HG03432 (cell line): Measurements from ENCODE around the gene CFAP46.
A peak's percentile ranks its signal among the peaks of the same experiment; 100 is the strongest.
"Not testable (repeated sequence)": the region's sequence is repeated elsewhere in the genome, so short reads cannot be mapped to it uniquely, and the experiment has no call there.

Experiments used
- ATAC-seq: cut with Tn5 transposase; IDR thresholded peaks from one replicate; pipeline ENCODE4 v1.9.1; 2021; ENCODE audit warnings: mild to moderate bottlenecking, moderate library complexity; ENCODE audit not compliant: unreplicated experiment

The CFAP46 gene

GRCh38 chr10:132945125-132945893 is 2.9 kb upstream of the CFAP46 start:
- no peak for ATAC-seq

- ATAC-seq: no peak
Measured at GRCh38 chr10:132944510-132944909, 2.1 kb upstream of the CFAP46 start.

GRCh38 chr10:132943791-132944404 is 1.5 kb upstream of the CFAP46 start:
- no peak for ATAC-seq

GRCh38 chr10:132943058-132943790 is 854 bp upstream of the CFAP46 start:
- no peak for ATAC-seq

GRCh38 chr10:132941640-132942051 is 724 bp downstream of the CFAP46 start:
- no peak for ATAC-seq

GRCh38 chr10:132940791-132941465 is 1.4 kb downstream of the CFAP46 start:
- ATAC-seq: no peak

- ATAC-seq: peak; percentile 62
Measured at GRCh38 chr10:132939957-132940790, 2.2 kb downstream of the CFAP46 start.

- ATAC-seq: no peak
Measured at GRCh38 chr10:132939378-132939955, 2.9 kb downstream of the CFAP46 start.

GRCh38 chr10:132938472-132939339 is 3.7 kb downstream of the CFAP46 start:
- ATAC-seq: no peak

GRCh38 chr10:132937861-132938260 is 4.5 kb downstream of the CFAP46 start:
- ATAC-seq: no peak

- ATAC-seq: no peak
Measured at GRCh38 chr10:132934953-132935352, 7.4 kb downstream of the CFAP46 start.

GRCh38 chr10:132933308-132934042 is 8.9 kb downstream of the CFAP46 start:
- ATAC-seq: no peak

- ATAC-seq: no peak
Measured at GRCh38 chr10:132932461-132933307, 9.7 kb downstream of the CFAP46 start.

GRCh38 chr10:132931258-132932250 is 10.8 kb downstream of the CFAP46 start:
- not testable (repeated sequence) for ATAC-seq

GRCh38 chr10:132930701-132931100 is 11.7 kb downstream of the CFAP46 start:
- not testable (repeated sequence) for ATAC-seq

- ATAC-seq: no peak
Measured at GRCh38 chr10:132929953-132930548, 12.3 kb downstream of the CFAP46 start.
